Nephron progenitor cell (in vitro differentiated cells): Measurements from ENCODE around the gene PDK4.
"Not testable (repeated sequence)": the region's sequence is repeated elsewhere in the genome, so short reads cannot be mapped to it uniquely, and the experiment has no call there.

Experiments used
- DNase-seq: peaks from one replicate; pipeline ENCODE4 v3.0.0; 2021
- H3K27ac Mint-ChIP-seq: 2 replicates; pipeline ENCODE4 v1.8.0; 2021; ENCODE audit warnings: mild to moderate bottlenecking, moderate library complexity, mixed read lengths
- H3K27me3 Mint-ChIP-seq: 2 replicates; pipeline ENCODE4 v1.8.0; 2021; ENCODE audit warnings: mild to moderate bottlenecking, low read depth, mixed read lengths; ENCODE audit not compliant: poor library complexity
- H3K36me3 Mint-ChIP-seq: 2 replicates; pipeline ENCODE4 v1.8.0; 2021; ENCODE audit warnings: low read depth, mixed read lengths
- H3K4me1 Mint-ChIP-seq: 2 replicates; pipeline ENCODE4 v1.8.0; 2021; ENCODE audit warnings: mixed read lengths
- H3K4me3 Mint-ChIP-seq: 2 replicates; pipeline ENCODE4 v1.8.0; 2021; ENCODE audit warnings: mild to moderate bottlenecking, moderate library complexity, mixed read lengths
- H3K9me3 Mint-ChIP-seq: 2 replicates; pipeline ENCODE4 v1.8.0; 2021; ENCODE audit warnings: mild to moderate bottlenecking, moderate library complexity, mixed read lengths
- CTCF ChIP-seq: fragments of 200-600 bp; sonication (generic); IDR thresholded peaks from 2 replicates; pipeline ENCODE4 v1.5.0; 2021; ENCODE audit warnings: antibody characterized with exemption

The PDK4 gene

DNA sequence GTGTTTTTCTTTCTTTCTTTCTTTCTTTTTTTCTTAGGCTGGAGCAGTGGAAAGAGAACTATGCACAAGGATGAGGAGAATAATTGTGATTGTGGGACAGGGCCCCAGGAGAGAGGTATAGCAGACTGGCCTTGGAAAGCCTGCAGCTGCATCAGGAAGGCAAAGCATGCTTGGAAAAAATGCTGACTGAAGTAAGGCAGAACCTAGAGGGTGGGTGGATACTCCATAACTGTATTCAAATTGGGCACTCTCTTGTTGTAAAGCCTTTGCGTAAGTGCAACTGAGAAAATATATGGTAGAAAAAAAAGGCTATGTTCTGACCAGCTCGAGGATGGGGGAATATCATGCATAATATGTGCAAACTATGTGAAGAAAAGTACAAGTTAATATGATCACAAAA, 39.5 kb downstream of the PDK4 start:
- H3K27me3 Mint-ChIP-seq = no peaks in the 10 kb centered on the region
- no peak for DNase-seq

GRCh38 chr7:95553939-95554338, 42.4 kb downstream of the PDK4 start:
- Mint-ChIP-seq H3K36me3 (no peaks in the 10 kb centered on the region), H3K4me3 (no peak overlapping the region), H3K9me3 (no peaks in the 10 kb centered on the region), H3K27me3 (no peaks in the 10 kb centered on the region), H3K4me1 (peaks cover 29% of the 10 kb centered on the region), H3K27ac (no peak overlapping the region)
- no peak for TF ChIP-seq CTCF
- no peak for DNase-seq

More for the DNA sequence above, 39.5 kb downstream of the PDK4 start:
- H3K36me3 Mint-ChIP-seq = no peaks in the 10 kb centered on the region
- H3K4me1 Mint-ChIP-seq = peaks cover 11% of the 10 kb centered on the region
- no peak overlapping the region for H3K27ac Mint-ChIP-seq
- no peak overlapping the region for H3K4me3 Mint-ChIP-seq
- TF ChIP-seq CTCF = no peak
- no peaks in the 10 kb centered on the region for H3K9me3 Mint-ChIP-seq

GRCh38 chr7:95552010-95552926, 44.0 kb downstream of the PDK4 start:
- not testable (repeated sequence) for H3K9me3 Mint-ChIP-seq, H3K27me3 Mint-ChIP-seq, DNase-seq, H3K36me3 Mint-ChIP-seq, H3K4me3 Mint-ChIP-seq
- Mint-ChIP-seq H3K27ac (peak overlapping the region; percentile 91), H3K4me1 (peaks cover 29% of the 10 kb centered on the region)

DNA sequence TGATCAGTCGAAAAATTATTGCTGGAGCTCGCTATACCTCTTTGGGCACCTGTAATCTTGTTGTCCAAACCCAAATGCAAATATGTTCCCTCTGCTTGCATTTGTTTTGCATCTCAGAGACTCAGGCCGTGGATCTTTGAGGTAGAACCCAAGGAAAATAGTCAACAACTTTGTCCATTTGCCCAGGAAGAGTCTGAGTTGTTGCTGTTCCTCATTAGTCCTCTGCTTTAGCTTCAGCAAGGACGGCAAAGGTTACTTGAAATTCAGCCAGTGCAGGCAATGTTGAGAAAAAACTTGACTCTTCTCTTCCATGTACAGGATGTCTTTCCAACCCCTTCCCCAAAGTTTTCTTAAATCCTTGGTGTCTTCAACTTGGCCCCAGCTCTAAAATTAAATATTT, 45.8 kb downstream of the PDK4 start:
- no peak for TF ChIP-seq CTCF
- Mint-ChIP-seq H3K36me3 (no peaks in the 10 kb centered on the region), H3K4me3 (no peak overlapping the region), H3K9me3 (no peaks in the 10 kb centered on the region), H3K4me1 (peaks cover 29% of the 10 kb centered on the region), H3K27ac (peak overlapping the region; percentile 93), H3K27me3 (no peaks in the 10 kb centered on the region)
- no peak for DNase-seq

DNA sequence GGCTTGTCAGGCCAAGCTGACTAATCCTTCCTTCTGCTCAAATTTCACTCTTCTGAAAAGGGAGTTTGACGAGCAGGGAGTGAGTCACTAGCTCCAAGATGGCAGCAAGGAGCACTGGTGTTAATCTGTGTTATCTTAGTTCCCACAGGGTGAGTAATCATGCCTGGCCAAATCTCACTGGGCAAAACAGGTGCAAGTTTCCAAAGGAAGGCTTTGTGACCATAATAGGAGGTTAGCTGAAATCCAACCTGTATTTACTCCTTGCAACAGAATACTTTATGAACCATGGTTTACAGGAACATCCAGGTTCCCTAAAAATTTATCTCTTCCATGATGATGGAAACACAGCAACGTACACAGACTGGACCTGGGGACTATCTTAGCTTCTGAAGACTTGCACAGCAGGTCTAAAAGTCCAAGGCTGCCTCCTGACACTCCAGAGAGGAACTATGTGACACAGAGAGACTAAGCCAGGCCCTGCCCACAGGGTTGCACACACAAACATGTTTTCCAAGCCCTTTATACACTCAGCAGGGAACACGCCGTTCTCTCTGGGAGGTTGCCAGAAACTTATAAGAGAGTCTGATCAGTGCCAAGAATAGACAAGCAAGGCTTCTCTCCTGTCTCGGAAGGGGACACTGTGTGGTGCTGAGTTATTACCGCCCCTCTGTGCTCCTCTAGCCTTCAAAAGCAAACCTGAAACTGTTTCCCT, 46.3 kb downstream of the PDK4 start:
- Mint-ChIP-seq H3K27ac (peak overlapping the region; percentile 93), H3K4me1 (peaks cover 29% of the 10 kb centered on the region)

More for the DNA sequence above, 46.3 kb downstream of the PDK4 start:
- Mint-ChIP-seq H3K4me3 (no peak overlapping the region), H3K27me3 (no peaks in the 10 kb centered on the region), H3K36me3 (no peaks in the 10 kb centered on the region), H3K9me3 (no peaks in the 10 kb centered on the region)
- no peak for TF ChIP-seq CTCF
- no peak for DNase-seq
